Karpas-422 (cell line): Measurements from ENCODE around the gene RPL7A. TPM values are rescaled to one million over a fixed set of nuclear protein-coding genes. Genes with fewer than 3 reads are reported as not detected.

Experiments
- DNase-seq: peaks from one replicate; pipeline ENCODE4 v3.0.0-alpha.2; 2015
- H2AFZ ChIP-seq: fragments of 200-600 bp; sonication (generic); 2 replicates; pipeline ENCODE4 v1.6.1; 2014; ENCODE audit warnings: antibody characterized with exemption, low read length, mixed read lengths
- H3K27ac ChIP-seq: fragments of 200-600 bp; sonication (generic); 2 replicates; pipeline ENCODE4 v1.5.1; 2014; ENCODE audit warnings: mild to moderate bottlenecking, low read length, moderate library complexity
- H3K27me3 ChIP-seq: fragments of 200-600 bp; sonication (generic); 2 replicates; pipeline ENCODE4 v1.6.1; 2014; ENCODE audit warnings: low read length, mixed read lengths
- H3K36me3 ChIP-seq: fragments of 200-600 bp; sonication (generic); 2 replicates; pipeline ENCODE4 v1.6.1; 2014; ENCODE audit warnings: low read length, mixed read lengths; ENCODE audit not compliant: insufficient read depth
- H3K4me1 ChIP-seq: fragments of 200-600 bp; sonication (generic); 2 replicates; pipeline ENCODE4 v1.6.1; 2014; ENCODE audit warnings: mild to moderate bottlenecking, low read length, mixed read lengths
- H3K4me2 ChIP-seq: fragments of 200-600 bp; sonication (generic); 2 replicates; pipeline ENCODE4 v1.6.1; 2014; ENCODE audit warnings: low read length, low read depth, mild to moderate bottlenecking; ENCODE audit not compliant: poor library complexity, severe bottlenecking
- H3K4me3 ChIP-seq: fragments of 200-600 bp; sonication (generic); 2 replicates; pipeline ENCODE4 v1.5.1; 2014; ENCODE audit warnings: mild to moderate bottlenecking, antibody characterized with exemption, low read length, mixed read lengths
- H3K79me2 ChIP-seq: fragments of 200-600 bp; sonication (generic); 2 replicates; pipeline ENCODE4 v1.6.1; 2014; ENCODE audit warnings: mild to moderate bottlenecking, low read length, mixed read lengths
- H3K9ac ChIP-seq: fragments of 200-600 bp; sonication (generic); 2 replicates; pipeline ENCODE4 v1.6.0; 2014; ENCODE audit warnings: low read length
- H3K9me2 ChIP-seq: fragments of 200-600 bp; sonication (generic), shearing (Covaris generic); replicated peaks from 2 replicates; pipeline ENCODE4 v1.6.0; 2014; ENCODE audit warnings: mild to moderate bottlenecking, low read length, moderate library complexity; ENCODE audit not compliant: insufficient read depth
- H3K9me3 ChIP-seq: fragments of 300-700, 200-600 bp; sonication (generic); 2 replicates; pipeline ENCODE4 v1.6.1; 2014; ENCODE audit warnings: low read length, mixed read lengths
- H4K20me1 ChIP-seq: fragments of 200-600 bp; sonication (generic); 2 replicates; pipeline ENCODE4 v1.6.1; 2014; ENCODE audit warnings: mild to moderate bottlenecking, antibody characterized with exemption, low read length, low read depth; ENCODE audit not compliant: insufficient read depth
- total RNA-seq: library from RNA; depleted of rRNA; stranded (reverse); fragments of >200 nt; shearing (Covaris generic); gene quantifications from 2 replicates; pipeline ENCODE4 v1.2.3, GENCODE V29; 2014; ENCODE audit warnings: low replicate concordance

The RPL7A gene
- total RNA-seq, 1 experiment from 2014 or later, result 2,407 TPM

DNA sequence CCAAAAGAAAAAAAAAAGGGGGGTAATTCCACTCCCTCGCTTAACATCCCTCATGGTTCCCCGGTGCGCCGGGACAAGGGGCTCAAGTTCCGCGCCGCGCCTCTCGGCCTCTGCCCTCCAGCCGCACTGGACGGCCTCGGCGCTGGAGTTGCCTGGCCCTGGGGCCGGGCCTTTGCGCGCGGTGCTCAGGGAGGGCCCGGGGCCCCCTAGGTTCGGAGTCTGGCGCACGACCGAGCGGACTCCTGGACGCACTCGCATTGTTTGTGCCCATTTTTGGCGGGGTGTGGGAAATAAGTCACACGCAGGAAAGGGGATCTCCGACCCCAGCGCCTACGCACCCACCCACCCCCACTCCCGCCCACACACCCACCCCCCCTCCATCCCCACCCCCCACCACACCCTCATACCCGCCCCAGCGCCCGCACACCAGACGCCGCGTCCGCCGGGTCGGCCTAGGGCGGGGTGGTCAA lies 468 bp upstream of the RPL7A start:
- Histone ChIP-seq H2AFZ (no peak overlapping the region), H3K79me2 (peaks cover 51% of the 10 kb centered on the region), H3K36me3 (peaks cover 41% of the 10 kb centered on the region), H3K27ac (0 out of 2 replicates have a peak overlapping the region, but pooled peaks have one; percentile 29), H3K4me3 (peak overlapping the region; percentile 100), H4K20me1 (peaks cover 29% of the 10 kb centered on the region), H3K4me2 (peak overlapping the region; percentile 93), H3K27me3 (no peaks in the 10 kb centered on the region), H3K4me1 (peaks cover 32% of the 10 kb centered on the region), H3K9ac (peak overlapping the region; percentile 95), H3K9me3 (no peaks in the 10 kb centered on the region), H3K9me2 (no peaks in the 10 kb centered on the region)
- peak; percentile 73 for DNase-seq

DNA sequence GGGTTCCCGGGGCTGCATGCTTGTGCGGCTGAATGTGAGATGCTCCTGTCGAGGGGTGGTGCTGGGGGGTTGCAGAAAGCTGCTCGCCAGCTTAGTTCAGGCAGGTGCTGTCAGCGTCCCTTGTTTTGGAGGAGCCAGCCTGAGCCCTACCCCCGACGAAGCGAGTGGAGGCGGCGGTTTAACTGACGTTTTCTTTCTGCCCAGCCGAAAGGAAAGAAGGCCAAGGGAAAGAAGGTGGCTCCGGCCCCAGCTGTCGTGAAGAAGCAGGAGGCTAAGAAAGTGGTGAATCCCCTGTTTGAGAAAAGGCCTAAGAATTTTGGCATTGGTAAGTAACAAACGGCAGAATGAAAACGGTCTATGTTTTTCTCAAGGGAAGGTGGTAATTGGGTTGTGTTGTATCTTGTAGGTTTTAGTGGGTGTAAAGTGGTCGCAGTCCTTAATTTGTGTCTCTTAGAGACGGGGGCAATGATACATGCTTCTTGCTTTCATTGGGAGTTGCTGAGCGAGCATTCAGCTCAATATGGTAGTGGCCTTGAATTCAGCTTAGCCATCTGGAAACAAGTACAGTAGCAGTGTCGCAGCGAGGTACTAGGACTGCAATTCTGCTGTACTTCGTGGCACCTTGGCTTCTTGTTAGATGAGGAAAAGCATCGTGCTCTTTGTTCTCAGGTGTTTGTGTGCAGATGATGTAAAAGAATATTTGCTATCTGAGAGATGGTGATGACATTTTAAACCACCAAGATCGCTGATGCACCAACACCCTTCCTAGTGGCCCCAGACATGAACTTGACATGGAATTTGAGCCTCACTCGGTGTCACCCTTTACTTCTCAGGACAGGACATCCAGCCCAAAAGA lies 928 bp downstream of the RPL7A start:
- DNase-seq, result peak; percentile 56
- peak overlapping the region; percentile 95 for H3K9ac ChIP-seq
- no peaks in the 10 kb centered on the region for H3K27me3 ChIP-seq
- no peaks in the 10 kb centered on the region for H3K9me3 ChIP-seq
- H4K20me1 ChIP-seq, result peaks cover 29% of the 10 kb centered on the region
- no peaks in the 10 kb centered on the region for H3K9me2 ChIP-seq
- H3K79me2 ChIP-seq, result peaks cover 51% of the 10 kb centered on the region
- peaks cover 43% of the 10 kb centered on the region for H3K4me1 ChIP-seq
- peak overlapping the region; percentile 97 for H3K27ac ChIP-seq
- H3K4me3 ChIP-seq, result peak overlapping the region; percentile 100
- peak overlapping the region; percentile 93 for H3K4me2 ChIP-seq
- no peak overlapping the region for H2AFZ ChIP-seq
- H3K36me3 ChIP-seq, result peaks cover 41% of the 10 kb centered on the region

DNA sequence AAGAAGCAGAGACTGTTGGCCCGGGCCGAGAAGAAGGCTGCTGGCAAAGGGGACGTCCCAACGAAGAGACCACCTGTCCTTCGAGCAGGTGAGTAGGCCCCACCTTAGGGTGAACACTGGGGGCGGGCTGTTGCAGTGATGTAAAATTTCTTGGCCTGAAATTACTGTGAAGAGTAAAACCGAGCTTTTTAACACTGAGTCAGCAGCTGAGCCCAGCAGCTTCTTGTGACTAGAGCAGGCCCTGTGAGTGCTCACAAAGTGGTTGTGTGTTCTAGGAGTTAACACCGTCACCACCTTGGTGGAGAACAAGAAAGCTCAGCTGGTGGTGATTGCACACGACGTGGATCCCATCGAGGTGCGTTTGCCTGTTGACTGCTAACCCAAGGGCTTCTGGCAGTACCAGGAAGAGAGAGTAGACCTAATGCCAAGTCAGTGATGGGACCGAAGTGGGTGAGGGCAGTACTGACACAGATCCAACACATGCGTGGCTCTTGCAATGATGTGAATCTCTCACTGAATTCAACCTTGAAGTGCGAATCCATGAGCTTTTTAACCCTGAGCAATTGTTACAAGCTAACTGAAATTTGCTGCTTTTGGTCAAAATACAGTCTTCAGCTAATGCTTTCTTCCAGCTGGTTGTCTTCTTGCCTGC lies 2.1 kb downstream of the RPL7A start:
- H4K20me1 ChIP-seq, result peaks cover 29% of the 10 kb centered on the region
- peaks cover 51% of the 10 kb centered on the region for H3K79me2 ChIP-seq
- H3K4me2 ChIP-seq, result peak overlapping the region; percentile 93
- DNase-seq, result no peak
- H3K4me1 ChIP-seq, result peaks cover 52% of the 10 kb centered on the region
- H3K27me3 ChIP-seq, result no peaks in the 10 kb centered on the region
- H3K27ac ChIP-seq, result no peak overlapping the region
- H3K9ac ChIP-seq, result peak overlapping the region; percentile 95; the same call in 1 of the 2 replicates
- H2AFZ ChIP-seq, result no peak overlapping the region
- no peaks in the 10 kb centered on the region for H3K9me3 ChIP-seq
- peaks cover 41% of the 10 kb centered on the region for H3K36me3 ChIP-seq
- no peaks in the 10 kb centered on the region for H3K9me2 ChIP-seq
- H3K4me3 ChIP-seq, result peak overlapping the region; percentile 100; the same call in 1 of the 2 replicates

DNA sequence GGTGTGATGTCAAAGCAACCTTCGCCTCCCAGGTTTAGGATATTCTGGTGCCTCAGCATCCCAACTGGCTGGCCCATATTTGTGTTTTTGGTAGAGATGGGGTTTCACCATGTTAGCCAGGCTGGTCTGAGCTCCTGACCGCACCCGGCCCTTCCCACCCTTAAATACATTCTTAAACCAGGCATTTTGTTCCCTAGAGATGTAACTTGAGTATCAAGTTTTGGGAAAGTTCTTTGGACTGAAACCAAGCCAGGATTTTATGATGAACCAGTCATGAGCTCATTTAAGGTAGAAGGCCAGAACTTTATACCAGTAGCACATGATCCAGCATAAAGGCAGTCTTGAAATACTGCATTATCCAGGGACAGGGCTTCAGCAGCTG lies 3.5 kb downstream of the RPL7A start:
- no peak overlapping the region for H3K9ac ChIP-seq
- no peak for DNase-seq
- no peaks in the 10 kb centered on the region for H3K27me3 ChIP-seq
- H3K4me2 ChIP-seq, result no peak overlapping the region
- peaks cover 23% of the 10 kb centered on the region for H4K20me1 ChIP-seq
- H3K36me3 ChIP-seq, result peaks cover 41% of the 10 kb centered on the region
- no peaks in the 10 kb centered on the region for H3K9me2 ChIP-seq
- peaks cover 54% of the 10 kb centered on the region for H3K4me1 ChIP-seq
- H3K79me2 ChIP-seq, result peaks cover 41% of the 10 kb centered on the region
- no peak overlapping the region for H2AFZ ChIP-seq
- peak overlapping the region; percentile 24; the same call in 1 of the 2 replicates for H3K27ac ChIP-seq
- H3K4me3 ChIP-seq, result no peak overlapping the region
- no peaks in the 10 kb centered on the region for H3K9me3 ChIP-seq

DNA sequence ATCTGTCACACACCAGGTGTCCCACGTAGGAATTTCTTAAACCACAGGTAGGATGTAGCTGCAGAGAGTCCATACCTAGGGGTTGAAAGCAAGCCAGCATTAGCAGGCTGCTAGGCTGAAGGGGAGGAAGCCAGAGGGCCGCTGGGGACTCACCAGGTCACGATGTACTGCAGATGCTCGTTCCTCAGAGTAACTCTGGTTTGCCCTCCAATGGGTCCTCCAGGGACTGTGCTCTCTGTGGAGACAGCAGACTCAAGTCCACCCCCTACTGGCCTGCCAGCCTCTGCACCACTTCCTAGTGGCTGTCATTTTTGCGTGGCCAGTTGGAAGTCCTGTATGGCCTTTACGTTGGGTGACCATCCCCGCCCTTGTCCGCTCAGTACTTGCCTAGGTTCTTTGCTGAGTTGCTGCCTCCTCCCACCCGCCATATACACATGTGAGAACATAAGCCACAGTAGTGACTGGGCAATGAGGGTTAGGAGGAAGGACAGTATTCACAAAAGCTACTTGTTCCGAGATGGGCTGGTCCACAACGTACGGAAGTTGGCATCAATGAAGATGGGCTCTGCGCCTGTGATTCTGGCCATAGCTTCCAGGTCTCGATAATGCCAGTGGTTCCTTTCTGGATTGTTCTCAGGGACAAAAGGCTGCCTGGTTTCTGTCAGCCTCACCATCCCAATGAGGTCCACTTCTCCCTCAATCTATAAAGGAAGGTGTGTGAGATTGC lies 4.1 kb downstream of the RPL7A start:
- peaks cover 41% of the 10 kb centered on the region for H3K36me3 ChIP-seq
- H2AFZ ChIP-seq, result no peak overlapping the region
- peaks cover 23% of the 10 kb centered on the region for H4K20me1 ChIP-seq
- no peaks in the 10 kb centered on the region for H3K9me3 ChIP-seq
- no peaks in the 10 kb centered on the region for H3K27me3 ChIP-seq
- H3K79me2 ChIP-seq, result peaks cover 39% of the 10 kb centered on the region
- no peak overlapping the region for H3K4me3 ChIP-seq
- H3K4me1 ChIP-seq, result peaks cover 51% of the 10 kb centered on the region
- H3K4me2 ChIP-seq, result no peak overlapping the region
- peak; percentile 90 for DNase-seq
- no peaks in the 10 kb centered on the region for H3K9me2 ChIP-seq
- no peak overlapping the region for H3K9ac ChIP-seq
- peak overlapping the region; percentile 24; the same call in 1 of the 2 replicates for H3K27ac ChIP-seq

DNA sequence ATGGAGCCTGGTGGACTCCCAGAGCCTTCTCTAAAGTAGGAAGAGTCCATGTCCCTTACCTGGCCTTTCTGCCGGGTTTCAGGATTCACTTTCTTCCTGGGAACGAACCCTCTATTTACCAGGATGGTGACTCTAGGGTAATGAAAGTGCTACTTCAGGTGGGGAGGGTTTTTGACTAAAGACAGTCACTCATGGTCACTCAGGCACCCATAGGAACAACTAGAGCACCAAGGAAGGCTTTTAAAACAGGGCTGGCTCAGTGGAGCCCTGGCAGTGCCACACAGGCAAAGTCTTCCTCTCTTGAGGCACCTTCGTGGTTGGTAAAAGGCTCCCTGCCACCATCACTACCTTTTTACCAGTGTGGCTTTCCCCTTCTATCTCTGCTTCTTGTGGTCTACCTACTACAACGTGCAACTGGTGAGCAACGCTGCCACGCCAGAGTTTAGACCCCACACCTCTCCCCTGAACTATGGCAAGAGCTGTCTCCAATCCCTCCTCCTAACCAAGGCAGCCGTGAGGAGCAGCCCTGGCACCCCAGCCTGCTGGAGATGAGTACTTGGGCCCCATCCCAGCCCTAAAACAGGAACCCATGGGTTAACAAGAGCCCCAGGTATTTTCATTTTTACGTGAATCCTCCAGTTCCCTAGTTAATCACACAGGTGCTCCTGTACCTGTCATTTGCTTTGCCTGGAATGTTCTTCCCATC lies 4.8 kb downstream of the RPL7A start:
- H2AFZ ChIP-seq, result no peak overlapping the region
- no peaks in the 10 kb centered on the region for H3K9me2 ChIP-seq
- no peak overlapping the region for H3K9ac ChIP-seq
- peaks cover 58% of the 10 kb centered on the region for H3K4me1 ChIP-seq
- no peaks in the 10 kb centered on the region for H3K27me3 ChIP-seq
- 0 out of 2 replicates have a peak overlapping the region, but pooled peaks have one; percentile 15 for H3K27ac ChIP-seq
- H3K4me2 ChIP-seq, result no peak overlapping the region
- H3K79me2 ChIP-seq, result peaks cover 41% of the 10 kb centered on the region
- H3K9me3 ChIP-seq, result no peaks in the 10 kb centered on the region
- H4K20me1 ChIP-seq, result peaks cover 23% of the 10 kb centered on the region
- peaks cover 41% of the 10 kb centered on the region for H3K36me3 ChIP-seq
- H3K4me3 ChIP-seq, result no peak overlapping the region
- DNase-seq, result peak; percentile 62

DNA sequence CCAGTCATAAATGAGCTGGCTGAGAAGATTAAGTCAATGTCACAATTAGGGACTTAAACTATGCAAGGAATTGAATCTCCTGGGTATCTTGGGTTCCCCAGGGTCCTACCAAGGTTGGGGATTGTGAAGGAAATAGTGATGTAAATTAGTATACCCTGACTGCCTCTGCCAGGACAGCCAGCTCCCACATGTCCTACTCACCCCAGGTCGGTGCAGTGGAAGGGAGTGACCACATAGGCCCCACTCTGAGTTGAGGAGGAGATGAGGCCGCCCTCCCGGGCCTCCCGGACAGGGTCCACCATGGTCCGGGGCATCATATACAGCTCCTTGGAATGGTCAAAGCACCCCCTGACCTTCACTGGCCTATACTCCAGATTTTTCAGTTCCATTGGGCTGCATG lies 5.5 kb downstream of the RPL7A start:
- peaks cover 65% of the 10 kb centered on the region for H3K4me1 ChIP-seq
- no peaks in the 10 kb centered on the region for H3K27me3 ChIP-seq
- H3K4me2 ChIP-seq, result no peak overlapping the region
- H3K27ac ChIP-seq, result 0 out of 2 replicates have a peak overlapping the region, but pooled peaks have one; percentile 15
- no peak overlapping the region for H3K4me3 ChIP-seq
- H3K36me3 ChIP-seq, result peaks cover 37% of the 10 kb centered on the region
- H3K79me2 ChIP-seq, result peaks cover 39% of the 10 kb centered on the region
- no peak overlapping the region for H3K9ac ChIP-seq
- peaks cover 19% of the 10 kb centered on the region for H4K20me1 ChIP-seq
- peak; percentile 67 for DNase-seq
- H2AFZ ChIP-seq, result no peak overlapping the region
- H3K9me2 ChIP-seq, result no peaks in the 10 kb centered on the region
- H3K9me3 ChIP-seq, result no peaks in the 10 kb centered on the region
